Spleen (tissue), 7 donors: Measurements from ENCODE around the gene MS4A13.

Source experiments
- POLR2A ChIP-seq, 3 donors: fragments of 450-650 bp; IDR thresholded peaks; one replicate each; pipeline ENCODE4 v1.5.1; 2017; ENCODE audit warnings: antibody characterized with exemption in 3 of 3, mild to moderate bottlenecking in 1 of 3
- POLR2AphosphoS5 ChIP-seq, 3 donors: sonication (generic); formaldehyde crosslinking; IDR thresholded peaks; one replicate each; pipeline ENCODE4 v1.5.1; 2017; ENCODE audit warnings: antibody characterized with exemption in 3 of 3
- TF ChIP-seq, protein P1 (sequence below), 11 experiments: fragments of 200-600 bp in 7 of 11; fragments of 450-650 bp in 4 of 11; sonication (generic) in 4 of 11; IDR thresholded peaks in 8 of 11; conservative IDR thresholded peaks in 3 of 11; 1 replicate in 7 of 11; 2 replicates in 4 of 11; pipeline versions ENCODE4 v1.4.0 to v1.8.0; 2016 to 2021; ENCODE audit warnings: antibody characterized with exemption in 11 of 11, inconsistent platforms in 4 of 11, mild to moderate bottlenecking in 1 of 11
- donor health status: DM: no; HTN: no; CAD: no; lungs with moderate emphysema.
- donor health status: DM: no; HTN: no; CAD: no.
- donor health status: DM: no; HTN: no; CAD: no.

DNA sequence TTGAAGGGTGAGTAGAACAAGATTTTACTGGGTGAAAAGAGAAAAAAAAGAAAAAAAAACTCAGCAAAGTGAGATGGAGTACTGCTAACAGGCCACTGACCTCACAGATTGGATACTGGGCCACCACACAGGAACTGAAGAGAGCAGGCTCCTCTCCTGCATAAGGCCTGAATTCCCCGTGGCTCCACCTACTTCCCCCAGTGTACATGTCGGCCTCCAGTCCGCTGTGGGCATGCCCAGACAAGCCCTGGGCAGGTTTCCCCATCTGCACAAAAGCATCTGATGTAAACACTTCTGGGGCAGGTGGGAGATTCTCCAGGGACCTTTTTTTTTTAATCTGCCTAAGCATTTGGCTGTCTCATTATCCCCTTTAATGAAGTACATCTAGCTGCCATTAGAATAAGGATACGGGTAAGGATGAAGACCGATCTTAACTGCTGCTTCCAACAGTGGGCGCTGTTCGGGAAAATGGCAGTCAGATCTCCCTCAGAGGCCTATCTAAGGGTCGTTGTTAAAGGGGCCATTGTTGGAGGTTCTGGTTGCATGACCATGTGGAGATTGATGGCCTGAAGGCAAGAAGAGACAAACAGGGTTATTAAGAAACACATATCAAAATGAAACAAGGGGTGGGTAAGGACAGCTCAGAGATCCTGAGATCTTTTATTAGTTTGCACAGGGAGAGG is 48.5 kb downstream of the MS4A13 start:
- TF ChIP-seq, protein P1, sequence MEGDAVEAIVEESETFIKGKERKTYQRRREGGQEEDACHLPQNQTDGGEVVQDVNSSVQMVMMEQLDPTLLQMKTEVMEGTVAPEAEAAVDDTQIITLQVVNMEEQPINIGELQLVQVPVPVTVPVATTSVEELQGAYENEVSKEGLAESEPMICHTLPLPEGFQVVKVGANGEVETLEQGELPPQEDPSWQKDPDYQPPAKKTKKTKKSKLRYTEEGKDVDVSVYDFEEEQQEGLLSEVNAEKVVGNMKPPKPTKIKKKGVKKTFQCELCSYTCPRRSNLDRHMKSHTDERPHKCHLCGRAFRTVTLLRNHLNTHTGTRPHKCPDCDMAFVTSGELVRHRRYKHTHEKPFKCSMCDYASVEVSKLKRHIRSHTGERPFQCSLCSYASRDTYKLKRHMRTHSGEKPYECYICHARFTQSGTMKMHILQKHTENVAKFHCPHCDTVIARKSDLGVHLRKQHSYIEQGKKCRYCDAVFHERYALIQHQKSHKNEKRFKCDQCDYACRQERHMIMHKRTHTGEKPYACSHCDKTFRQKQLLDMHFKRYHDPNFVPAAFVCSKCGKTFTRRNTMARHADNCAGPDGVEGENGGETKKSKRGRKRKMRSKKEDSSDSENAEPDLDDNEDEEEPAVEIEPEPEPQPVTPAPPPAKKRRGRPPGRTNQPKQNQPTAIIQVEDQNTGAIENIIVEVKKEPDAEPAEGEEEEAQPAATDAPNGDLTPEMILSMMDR (IDR thresholded peaks at IDR 0.05 in 8 of 11, conservative IDR thresholded peaks at IDR 0.05 in 3 of 11): no peak
- TF ChIP-seq POLR2AphosphoS5 (IDR thresholded peaks at IDR 0.05) (no peak), POLR2A (IDR thresholded peaks at IDR 0.05) (no peak)
